ENCODE data around the gene KYNU.
"Not testable (repeated sequence)": the region's sequence is repeated elsewhere in the genome, so short reads cannot be mapped to it uniquely, and the experiment has no call there.

Gene KYNU

GRCh38 chr2:143088388-143088787, 210.9 kb downstream of the KYNU start:
- no peak for DNase-seq (ENCODE audit: low read depth, low spot score)

GRCh38 chr2:143089520-143089919, 212.1 kb downstream of the KYNU start:
- DNase-seq (ENCODE audit: low read depth, low spot score): not testable (repeated sequence)

Measured in smooth muscle cell of the brain vasculature (primary cell).